Lung (tissue), 12 donors: Measurements from ENCODE around the gene ASB13. TPM values are rescaled to one million over a fixed set of nuclear protein-coding genes. Genes with fewer than 3 reads are reported as not detected.

Experiments used
- ATAC-seq: fragments of 200-7000 bp; cut with Tn5 transposase; one replicate; pipeline ENCODE4 v1.9.1; 2020; ENCODE audit warnings: moderate number of reproducible peaks; ENCODE audit not compliant: insufficient read depth, low FRiP score
- DNase-seq, 3 donors: peaks; one replicate each; pipeline ENCODE4 v3.0.0-alpha.2; 2013 to 2017
- H3K27ac ChIP-seq, 2 donors: one replicate each; pipeline ENCODE4 v1.5.1; 2013; ENCODE audit warnings: mild to moderate bottlenecking in 2 of 2, moderate library complexity in 2 of 2, control low read depth in 1 of 2, inconsistent platforms in 1 of 2, low read depth in 1 of 2, low read length in 1 of 2
- H3K27me3 ChIP-seq, 3 donors: one replicate each; pipeline ENCODE4 v1.5.1; 2013; ENCODE audit warnings: low read length in 2 of 3; ENCODE audit not compliant: control insufficient read depth in 3 of 3, insufficient read depth in 3 of 3
- H3K36me3 ChIP-seq, 4 donors: one replicate each; pipeline ENCODE4 v1.5.1; 2013; ENCODE audit warnings: low read length in 4 of 4, mild to moderate bottlenecking in 1 of 4, moderate library complexity in 1 of 4; ENCODE audit not compliant: control insufficient read depth in 4 of 4, insufficient read depth in 4 of 4
- H3K4me1 ChIP-seq, 5 donors: one replicate each; pipeline ENCODE4 v1.5.1; 2013; ENCODE audit warnings: low read length in 5 of 5, mild to moderate bottlenecking in 2 of 5, moderate library complexity in 1 of 5; ENCODE audit not compliant: control insufficient read depth in 5 of 5, insufficient read depth in 5 of 5
- H3K4me3 ChIP-seq: one replicate; pipeline ENCODE4 v1.5.1; 2013; ENCODE audit warnings: mild to moderate bottlenecking, control low read depth, moderate library complexity
- H3K9ac ChIP-seq, 2 donors: one replicate each; pipeline ENCODE4 v1.5.1; 2013; ENCODE audit warnings: low read length in 2 of 2, control low read depth in 1 of 2; ENCODE audit not compliant: insufficient read depth in 1 of 2
- H3K9me3 ChIP-seq, 4 donors: one replicate each; pipeline ENCODE4 v1.5.1; 2013; ENCODE audit warnings: low read length in 3 of 4, mild to moderate bottlenecking in 1 of 4, moderate library complexity in 1 of 4; ENCODE audit not compliant: control insufficient read depth in 4 of 4, insufficient read depth in 3 of 4
- WGBS, 2 donors: extraction: QIAGEN DNeasy Blood & Tissue Kit; methylation state at CpG; one replicate each; pipeline ENCODE4 v1.1.7; 2013; 5-methylcytosine and 5-hydroxymethylcytosine counted together
- polyA plus RNA-seq, 2 donors: library from polyadenylated mRNA; stranded (reverse); fragments of 200-250 nt; gene quantifications; one replicate each; pipeline ENCODE4 v1.2.1, GENCODE V29; 2013
- total RNA-seq, 2 donors: library from RNA; depleted of rRNA in 1 of 2; stranded (reverse); fragments of >200 nt in 1 of 2; gene quantifications; one replicate each; pipeline ENCODE4 v1.2.1, GENCODE V29; 2014 to 2021
- TF ChIP-seq, protein P1 (sequence below): IDR thresholded peaks from 2 replicates; pipeline ENCODE4 v1.5.1; 2012; ENCODE audit warnings: mild to moderate bottlenecking; ENCODE audit errors: control extremely low read depth, extremely low read depth
- donor health status: control.
- donor health status: control.
- donor health status: Bipolar disorder and iron deficiency.
- donor health status: healthy.
- donor health status: DM: yes; HTN: yes; CAD: no.

Gene ASB13
- total and polyA plus RNA-seq, 4 donors: 5.2 to 26.2 (median 14.7) TPM

DNA sequence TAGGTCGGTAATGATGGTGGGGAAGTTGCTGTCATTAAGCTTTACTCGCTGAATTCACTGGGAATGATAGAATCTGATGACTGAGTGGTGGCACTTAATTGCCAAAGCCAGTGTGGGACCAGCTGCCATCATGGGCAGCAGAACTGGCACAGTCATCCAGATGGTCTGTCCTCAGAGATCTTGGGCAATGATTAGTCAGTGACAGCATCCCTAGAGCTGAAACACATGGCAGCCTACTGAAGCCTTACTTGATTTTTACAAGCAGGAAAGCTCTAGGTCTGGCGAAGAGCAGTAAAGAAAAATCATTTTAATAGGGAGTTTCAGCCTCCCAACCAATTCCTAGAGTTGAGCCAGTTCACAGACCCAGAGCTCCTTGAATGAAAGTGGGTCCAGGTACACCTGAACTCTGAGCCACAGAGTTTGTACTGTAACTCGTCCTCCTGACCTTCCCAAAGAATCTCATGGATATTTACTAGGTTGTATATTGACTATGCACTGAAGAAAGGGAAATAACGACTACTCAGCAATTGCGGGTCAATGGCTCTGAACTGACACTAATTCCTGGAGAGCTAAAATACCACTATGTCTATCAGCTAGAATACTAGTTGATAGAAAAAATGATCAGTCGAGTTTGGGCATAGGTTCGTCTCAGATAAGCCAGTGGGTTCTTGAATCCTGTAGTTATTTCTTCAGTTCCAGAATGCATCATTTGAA is 4.4 kb upstream of the ASB13 start:
- 71 to 92% methylated on average over 8 of the region's 8 CpGs for WGBS, 2 donors
- no peak overlapping the region for H3K4me3 ChIP-seq

DNA sequence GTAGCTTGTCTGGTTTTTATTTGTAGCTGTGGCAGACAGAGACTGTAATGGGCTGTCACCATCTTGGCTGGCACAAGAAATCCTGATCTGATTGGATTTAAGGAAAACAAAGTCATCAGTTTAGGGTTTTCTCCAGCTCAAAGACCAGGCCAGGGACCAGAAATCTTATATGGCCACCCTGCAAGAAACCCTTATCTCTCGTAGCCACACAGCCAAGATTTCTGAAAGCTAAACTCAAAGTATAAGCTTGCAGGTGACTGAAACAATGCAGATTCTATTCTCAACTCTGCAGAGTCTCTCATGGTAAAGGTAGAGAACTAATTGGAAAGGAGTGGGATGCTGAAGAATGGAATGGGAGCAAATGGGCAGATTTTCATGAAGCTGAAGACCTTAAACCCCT is 3.2 kb upstream of the ASB13 start:
- Histone ChIP-seq H3K27me3 (peaks cover 0 to 3% (median 0%) of the 10 kb centered on the region in 3 donors), H3K36me3 (no peaks in the 10 kb centered on the region), H3K4me3 (no peak overlapping the region), H3K4me1 (peaks cover 0 to 9% (median 5%) of the 10 kb centered on the region in 5 donors), H3K27ac (no peak overlapping the region), H3K9ac (no peak overlapping the region), H3K9me3 (peaks cover 0 to 2% (median 0%) of the 10 kb centered on the region in 4 donors)
- DNase-seq (no peak), ATAC-seq (no peak)
- TF ChIP-seq, protein P1, sequence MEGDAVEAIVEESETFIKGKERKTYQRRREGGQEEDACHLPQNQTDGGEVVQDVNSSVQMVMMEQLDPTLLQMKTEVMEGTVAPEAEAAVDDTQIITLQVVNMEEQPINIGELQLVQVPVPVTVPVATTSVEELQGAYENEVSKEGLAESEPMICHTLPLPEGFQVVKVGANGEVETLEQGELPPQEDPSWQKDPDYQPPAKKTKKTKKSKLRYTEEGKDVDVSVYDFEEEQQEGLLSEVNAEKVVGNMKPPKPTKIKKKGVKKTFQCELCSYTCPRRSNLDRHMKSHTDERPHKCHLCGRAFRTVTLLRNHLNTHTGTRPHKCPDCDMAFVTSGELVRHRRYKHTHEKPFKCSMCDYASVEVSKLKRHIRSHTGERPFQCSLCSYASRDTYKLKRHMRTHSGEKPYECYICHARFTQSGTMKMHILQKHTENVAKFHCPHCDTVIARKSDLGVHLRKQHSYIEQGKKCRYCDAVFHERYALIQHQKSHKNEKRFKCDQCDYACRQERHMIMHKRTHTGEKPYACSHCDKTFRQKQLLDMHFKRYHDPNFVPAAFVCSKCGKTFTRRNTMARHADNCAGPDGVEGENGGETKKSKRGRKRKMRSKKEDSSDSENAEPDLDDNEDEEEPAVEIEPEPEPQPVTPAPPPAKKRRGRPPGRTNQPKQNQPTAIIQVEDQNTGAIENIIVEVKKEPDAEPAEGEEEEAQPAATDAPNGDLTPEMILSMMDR: no peak
- 97 to 100% methylated on average over 1 of the region's 1 CpG for WGBS, 2 donors

More for the DNA sequence above, 4.4 kb upstream of the ASB13 start:
- TF ChIP-seq, protein P1: no peak
- no peak overlapping the region for H3K9ac ChIP-seq
- H3K27me3 ChIP-seq: peaks cover 0 to 3% (median 0%) of the 10 kb centered on the region in 3 donors
- no peak overlapping the region for H3K27ac ChIP-seq
- H3K4me1 ChIP-seq: peaks cover 0 to 5% (median 4%) of the 10 kb centered on the region in 5 donors
- no peaks in the 10 kb centered on the region for H3K36me3 ChIP-seq
- no peak for DNase-seq
- no peak for ATAC-seq
- H3K9me3 ChIP-seq: peaks cover 0 to 2% (median 0%) of the 10 kb centered on the region in 4 donors

DNA sequence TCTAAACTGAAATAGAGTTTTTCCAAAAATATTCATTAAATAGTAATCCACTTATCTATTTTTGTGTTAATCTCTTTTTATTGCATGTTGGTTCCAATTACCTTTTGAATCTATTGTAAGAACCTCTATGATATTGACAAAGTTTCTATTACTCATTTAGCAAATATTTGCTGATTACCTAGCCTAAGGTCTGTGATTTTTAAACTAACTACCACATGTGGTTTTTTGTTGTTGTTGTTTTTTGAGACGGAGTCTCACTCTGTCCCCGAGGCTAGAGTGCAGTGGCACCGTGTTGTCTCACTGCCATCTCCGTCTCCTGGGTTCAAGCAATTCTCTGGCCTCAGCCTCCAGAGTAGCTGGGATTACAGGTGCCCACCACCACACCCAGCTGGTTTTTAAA is 2.0 kb upstream of the ASB13 start:
- Histone ChIP-seq H3K27me3 (peaks cover 0 to 3% (median 0%) of the 10 kb centered on the region in 3 donors), H3K9me3 (no peaks in the 10 kb centered on the region), H3K27ac (no peak overlapping the region), H3K4me1 (peaks cover 0 to 9% (median 7%) of the 10 kb centered on the region in 5 donors), H3K36me3 (no peaks in the 10 kb centered on the region), H3K4me3 (no peak overlapping the region), H3K9ac (no peak overlapping the region)
- DNase-seq: no peak
- 83 to 95% methylated on average over 4 of the region's 4 CpGs for WGBS, 2 donors
- ATAC-seq: no peak
- TF ChIP-seq, protein P1: no peak
